Germinal center (tissue), 1 donor: ENCODE data around the gene ETNPPL.
"Not testable (repeated sequence)": the region's sequence is repeated elsewhere in the genome, so short reads cannot be mapped to it uniquely, and the experiment has no call there.

Source experiments
- DNase-seq: peaks from one replicate; pipeline ENCODE4 v3.0.0; 2012; ENCODE audit warnings: mixed read lengths, low spot score

The ETNPPL gene

DNA sequence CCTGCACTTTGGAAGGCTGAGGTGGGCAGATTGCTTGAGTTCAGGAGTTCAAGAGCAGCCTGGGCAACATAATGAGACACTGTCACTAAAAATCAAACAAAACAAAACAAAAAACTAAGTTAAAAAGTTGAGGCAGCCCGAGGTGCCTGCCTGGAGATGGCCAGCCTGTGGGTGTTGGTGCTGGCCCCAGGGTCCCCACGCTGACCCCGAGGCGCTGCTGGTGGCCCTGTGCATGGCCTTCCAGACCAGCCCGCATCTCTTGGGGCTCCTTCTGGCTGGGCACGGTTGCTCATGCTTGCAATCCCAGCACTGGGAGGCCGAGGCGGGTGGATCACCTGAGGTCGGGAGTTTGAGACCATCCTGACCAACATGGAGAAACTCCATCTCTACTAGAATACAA lies 4.4 kb downstream of the ETNPPL start:
- DNase-seq = no peak

DNA sequence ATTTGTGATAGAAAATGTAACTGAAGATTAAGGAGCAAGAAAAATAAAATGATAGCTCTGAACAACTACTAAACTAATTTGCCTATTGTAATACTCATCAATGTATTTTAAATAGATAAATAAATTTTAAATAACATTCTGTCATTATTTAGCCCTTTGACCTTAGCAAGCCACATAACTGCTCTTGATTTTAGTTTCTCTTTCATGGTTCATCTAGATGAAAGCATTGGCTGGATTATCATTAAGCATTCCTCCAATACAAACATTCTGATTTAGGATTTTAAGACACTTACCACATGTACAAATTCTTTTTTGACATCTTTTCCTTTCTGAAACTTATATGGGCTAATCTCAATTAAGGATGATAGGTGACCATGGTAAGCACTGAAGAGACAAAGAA lies 8.5 kb downstream of the ETNPPL start:
- DNase-seq = no peak

- no peak for DNase-seq
These were observed 11.5 kb downstream of the ETNPPL start for GRCh38 chr4:108751321-108751720.

DNA sequence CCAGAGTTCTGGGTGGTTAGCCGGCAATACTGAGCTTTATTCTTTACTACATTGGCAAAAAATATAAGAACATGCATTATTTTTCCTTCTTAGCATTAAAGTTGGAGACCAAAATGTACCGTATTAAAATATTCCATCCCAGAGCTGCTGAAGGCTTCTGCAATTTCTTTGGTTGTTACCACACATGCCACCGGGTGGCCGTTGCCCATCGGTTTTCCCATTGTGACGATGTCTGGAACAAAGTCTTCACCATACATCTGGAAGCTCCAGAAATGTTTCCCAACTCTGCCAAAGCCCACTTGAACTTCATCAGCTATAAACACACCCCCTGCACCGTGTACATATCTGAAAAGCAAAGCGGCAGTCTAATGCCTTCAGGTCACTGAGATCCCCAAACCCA lies 13.7 kb downstream of the ETNPPL start:
- DNase-seq = no peak

- DNase-seq = no peak
These were observed 16.3 kb downstream of the ETNPPL start for GRCh38 chr4:108746511-108746910.

DNA sequence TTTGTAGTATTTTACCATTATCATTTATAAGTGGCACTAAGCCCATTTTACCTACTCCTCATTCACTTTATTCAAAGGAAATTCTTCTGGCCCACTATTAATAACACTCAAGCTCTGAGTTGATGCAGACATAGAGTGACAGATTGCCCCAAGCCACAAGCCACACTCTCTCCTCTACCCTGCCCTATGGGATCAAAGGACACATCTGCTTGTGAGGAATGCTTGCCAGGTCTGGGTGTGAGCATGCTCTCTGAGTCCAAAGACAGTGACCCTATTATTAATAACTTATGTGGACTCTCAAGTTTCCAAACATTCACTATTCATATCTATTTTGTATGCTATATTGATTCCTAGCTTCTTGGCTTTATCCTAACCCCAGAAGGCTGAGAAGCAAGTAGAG lies 18.5 kb downstream of the ETNPPL start:
- DNase-seq = no peak

DNA sequence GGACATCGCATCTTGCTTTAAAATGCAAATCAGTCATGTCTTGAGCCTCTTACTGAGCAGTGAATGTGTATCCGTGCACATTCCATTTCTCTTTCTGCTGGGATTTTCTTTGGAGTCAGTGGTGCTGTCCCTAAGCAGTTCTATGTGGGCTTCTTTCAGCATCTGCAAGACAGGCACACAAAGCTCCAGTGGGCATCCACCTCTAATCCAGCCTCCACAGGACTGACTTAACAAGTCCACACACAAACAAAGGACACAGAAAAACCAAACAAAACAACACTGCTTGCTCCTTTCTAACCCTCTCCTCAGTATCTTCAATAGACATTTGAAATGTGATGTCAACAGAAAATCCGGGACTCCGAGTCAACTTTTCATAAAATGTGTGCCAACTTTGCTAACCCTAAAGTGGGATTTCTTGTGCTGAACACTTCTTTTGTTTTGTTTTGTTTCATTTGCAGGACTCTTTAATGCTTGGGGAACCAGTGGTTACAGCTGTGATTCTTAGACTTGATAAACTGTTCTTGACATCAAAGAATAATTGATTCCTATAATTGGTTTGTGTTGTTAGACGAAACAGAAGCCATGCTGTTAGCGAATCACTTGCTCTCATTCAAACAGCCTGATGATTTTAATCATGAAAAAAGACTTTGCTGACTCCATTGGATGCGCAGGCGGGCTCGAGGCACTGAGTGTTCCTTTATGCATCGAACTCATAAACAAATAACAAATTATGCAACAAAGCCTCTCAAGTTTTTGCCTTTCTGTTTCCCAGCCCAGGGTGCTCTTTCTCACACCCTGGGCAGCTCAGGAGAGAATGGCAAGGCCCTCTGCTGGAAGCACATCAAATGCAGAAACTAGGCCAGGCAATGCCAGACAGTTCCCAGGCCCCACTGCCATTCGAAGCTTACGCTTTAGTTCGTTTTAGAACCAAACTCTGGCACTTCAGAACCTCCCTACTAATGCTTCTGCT lies 20.1 kb downstream of the ETNPPL start:
- no peak for DNase-seq

- DNase-seq = no peak
These were observed 24.7 kb downstream of the ETNPPL start for GRCh38 chr4:108738003-108738706.

GRCh38 chr4:108731006-108731405 lies 31.8 kb downstream of the ETNPPL start:
- DNase-seq = no peak

DNA sequence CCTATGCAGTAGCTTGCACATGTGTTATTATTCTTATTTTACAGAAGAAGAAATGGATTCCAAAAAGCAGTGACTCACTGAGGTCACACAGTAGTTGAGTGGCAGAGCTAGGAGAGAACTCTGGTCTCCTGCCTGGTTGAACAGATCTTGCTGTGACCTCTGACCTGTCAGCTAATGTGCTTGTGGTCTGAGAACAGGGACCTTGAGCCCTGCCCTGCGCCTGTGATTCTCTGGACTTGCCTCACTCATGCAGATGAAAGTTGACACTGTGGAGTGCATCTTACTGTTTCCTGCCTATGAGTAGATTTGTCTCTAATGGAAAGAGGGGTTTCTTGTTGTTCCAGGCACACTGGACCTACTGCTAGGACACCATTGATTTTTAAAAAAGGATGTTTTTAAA lies 32.3 kb downstream of the ETNPPL start:
- DNase-seq = no peak

DNA sequence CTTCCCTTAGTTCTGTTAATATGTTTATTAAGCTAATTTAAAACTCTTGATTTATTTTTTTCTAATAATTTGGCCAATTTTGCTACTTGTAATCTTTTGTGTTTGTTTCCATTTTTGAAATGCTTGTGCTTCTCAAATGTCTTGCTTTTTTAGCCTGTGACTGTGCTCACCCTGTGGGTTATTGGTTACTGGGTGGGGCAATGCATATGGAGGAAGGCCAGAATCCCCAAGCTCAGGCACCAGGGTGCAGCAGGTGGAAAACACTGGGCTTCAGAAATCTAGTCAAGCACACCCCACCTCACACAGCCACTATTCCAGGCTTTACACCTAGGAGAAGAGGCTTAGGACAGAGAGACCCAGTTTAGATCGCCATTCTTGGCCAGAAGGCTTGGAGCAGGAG lies 33.1 kb downstream of the ETNPPL start:
- DNase-seq = no peak

DNA sequence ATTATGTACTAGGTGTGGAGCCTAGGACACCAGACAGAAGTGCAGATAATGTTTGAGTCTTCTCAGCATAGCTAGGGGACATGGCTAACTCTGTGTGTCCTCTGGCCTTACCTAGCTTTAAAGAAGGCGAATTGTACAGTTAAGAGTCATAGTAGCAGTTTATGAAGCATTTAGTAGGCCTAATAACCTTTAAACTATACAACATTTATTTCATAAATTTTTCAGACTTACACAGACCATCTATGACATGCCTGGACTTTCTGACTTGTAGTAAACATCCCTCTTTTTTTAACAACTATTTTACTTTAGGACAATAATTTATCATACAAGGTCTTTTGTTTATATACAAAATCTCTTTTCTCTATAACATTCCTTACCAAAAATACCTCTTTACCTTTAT lies 37.4 kb downstream of the ETNPPL start:
- DNase-seq = no peak

GRCh38 chr4:108717386-108717785 lies 45.5 kb downstream of the ETNPPL start:
- no peak for DNase-seq

DNA sequence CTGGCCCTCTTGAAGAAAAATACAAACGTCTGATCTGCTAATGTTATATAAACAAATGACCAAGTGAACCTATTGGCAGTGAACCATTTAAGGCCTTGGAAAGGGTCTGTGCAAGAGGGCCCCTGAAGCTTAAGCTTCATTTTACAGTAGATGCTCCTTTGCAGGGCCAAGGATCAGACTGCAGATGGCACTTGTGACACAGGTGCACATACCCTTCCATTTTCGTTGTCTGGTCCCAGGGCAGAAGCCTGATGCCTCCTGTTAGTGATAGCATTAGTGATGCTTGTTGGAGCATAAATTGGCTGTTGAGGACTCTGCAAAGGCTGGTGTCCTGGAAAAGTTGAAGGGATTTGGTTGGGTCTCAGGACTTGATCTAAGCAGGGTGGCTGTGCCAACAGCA lies 46.5 kb downstream of the ETNPPL start:
- no peak for DNase-seq

GRCh38 chr4:108714880-108715279 lies 48.0 kb downstream of the ETNPPL start:
- no peak for DNase-seq

DNA sequence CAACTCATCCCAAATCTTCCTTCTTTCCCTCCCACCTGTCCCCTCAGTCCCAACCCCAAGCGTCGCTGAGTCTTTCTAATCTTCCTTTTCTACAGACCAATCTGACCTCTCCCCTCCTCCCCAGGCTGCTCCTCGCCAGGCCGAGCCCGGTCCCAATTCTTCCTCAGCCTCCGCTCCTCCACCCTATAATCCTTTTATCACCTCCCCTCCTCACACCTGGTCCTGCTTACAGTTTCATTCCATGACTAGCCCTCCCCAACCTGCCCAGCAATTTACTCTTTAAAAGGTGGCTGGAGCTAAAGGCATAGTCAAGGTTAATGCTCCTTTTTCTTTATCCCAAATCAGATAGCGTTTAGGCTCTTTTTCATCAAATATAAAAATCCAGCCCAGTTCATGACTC lies 52.3 kb downstream of the ETNPPL start:
- DNase-seq = not testable (repeated sequence)

GRCh38 chr4:108709722-108710121 lies 53.1 kb downstream of the ETNPPL start:
- no peak for DNase-seq

DNA sequence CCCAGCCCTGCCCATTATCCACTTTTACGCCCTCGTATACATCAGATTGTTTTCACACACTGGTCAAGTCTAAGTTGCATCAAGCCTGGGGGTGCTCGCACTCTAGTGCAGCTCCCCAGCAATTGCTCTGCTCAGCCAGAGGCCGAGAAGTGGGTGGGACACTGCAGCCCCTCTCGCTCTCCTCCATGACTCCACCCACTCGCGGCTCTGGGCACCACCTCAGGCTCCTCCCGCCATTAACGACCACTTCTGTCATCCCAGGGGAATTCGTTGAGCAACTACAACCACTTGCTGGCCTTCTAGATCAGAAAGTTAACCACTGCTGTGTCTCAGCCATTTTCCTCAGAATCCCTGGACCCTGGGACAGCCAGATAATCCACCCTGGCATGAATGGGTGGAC lies 53.6 kb downstream of the ETNPPL start:
- DNase-seq = no peak

DNA sequence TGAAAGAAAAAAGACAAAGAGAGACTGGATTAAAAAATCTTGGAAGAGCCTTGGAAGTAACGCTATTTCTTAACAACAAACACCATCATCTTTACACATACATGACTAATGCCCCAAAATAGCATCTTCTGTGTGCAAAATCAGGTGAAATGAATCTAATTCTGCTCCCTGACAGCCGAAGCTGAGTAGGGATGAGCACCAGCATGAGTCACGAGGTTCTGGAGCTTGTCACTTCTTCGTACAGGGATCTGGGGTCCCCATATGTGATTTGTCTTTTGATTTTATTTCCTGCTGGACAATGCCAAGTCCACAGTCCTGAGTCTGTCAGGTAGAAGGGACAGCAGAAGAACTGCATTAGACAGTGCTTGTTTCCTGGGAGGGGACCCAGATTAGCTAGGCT lies 56.6 kb downstream of the ETNPPL start:
- no peak for DNase-seq

GRCh38 chr4:108703966-108704365 lies 58.9 kb downstream of the ETNPPL start:
- DNase-seq = no peak

DNA sequence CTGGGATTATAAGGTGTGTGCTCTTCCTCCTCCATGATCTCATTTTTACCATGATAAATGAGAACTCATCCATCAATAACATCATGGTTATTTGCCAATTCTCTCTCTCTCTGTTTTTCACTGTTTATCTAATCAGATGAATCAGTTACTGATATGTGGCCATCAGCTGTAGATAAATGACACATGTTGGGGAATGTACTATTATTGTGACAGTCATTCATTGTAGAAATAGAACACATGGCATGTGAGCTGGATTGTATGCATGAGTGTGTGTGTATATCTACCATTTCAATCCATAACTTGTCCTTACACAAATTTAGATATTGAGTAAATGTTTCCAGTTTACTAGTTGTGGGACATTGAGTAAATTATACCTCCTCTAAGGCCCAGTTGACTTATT lies 59.5 kb downstream of the ETNPPL start:
- no peak for DNase-seq

DNA sequence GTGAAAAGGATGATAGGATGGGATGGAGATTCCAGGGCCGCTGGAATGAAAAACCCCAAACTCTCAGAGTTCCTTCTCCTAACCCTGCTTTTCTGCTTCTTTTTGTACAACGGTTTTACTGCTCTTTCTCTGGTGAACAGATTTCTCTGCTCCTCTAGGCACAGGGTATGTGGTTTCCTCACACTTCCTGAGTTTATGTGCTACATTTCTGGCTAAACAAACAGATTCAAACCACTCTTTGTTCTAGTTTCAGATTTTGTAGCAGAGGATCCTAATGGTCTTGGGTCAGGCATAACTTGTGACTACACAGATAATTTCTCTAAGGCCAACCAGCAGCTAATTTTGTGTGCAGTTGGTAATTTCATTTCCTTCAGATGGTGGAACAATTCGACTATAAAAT lies 59.9 kb downstream of the ETNPPL start:
- no peak for DNase-seq

DNA sequence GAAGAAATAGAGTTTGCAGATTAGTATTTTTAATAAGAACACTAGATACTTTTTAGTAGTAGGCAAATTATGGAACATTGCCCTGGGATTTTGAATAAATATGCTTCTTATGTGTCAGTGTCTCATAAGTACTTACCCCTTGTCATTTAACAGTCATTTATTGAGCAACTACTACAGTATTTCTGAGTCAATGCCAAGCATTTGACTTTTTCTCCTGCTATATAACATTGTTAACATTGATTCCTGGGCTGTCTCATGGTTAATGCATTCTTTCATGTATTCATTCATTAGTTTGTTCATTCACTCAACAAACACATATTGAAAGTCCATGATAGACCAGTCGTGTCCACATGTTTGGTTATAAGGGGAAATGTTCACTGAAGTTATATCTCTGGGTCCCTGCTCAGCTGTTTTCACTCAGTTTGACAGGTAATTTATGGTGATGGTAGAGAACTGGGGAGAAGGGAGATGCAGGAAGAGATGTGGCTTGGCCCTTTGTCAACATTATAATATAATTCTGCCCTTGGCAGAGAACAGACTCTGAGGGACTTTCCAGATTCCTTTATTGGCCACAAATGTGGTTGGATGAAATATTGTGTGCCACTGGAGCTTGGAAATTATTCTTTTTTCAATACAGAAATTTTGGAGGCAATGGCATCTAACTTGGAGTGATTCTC lies 62.6 kb downstream of the ETNPPL start:
- DNase-seq = no peak
